ENCODE measurements around the gene SLCO4C1.

GRCh38 chr5:102243213-102243612 is 52.9 kb downstream of the SLCO4C1 start:
- no peak for TF ChIP-seq POLR2A (IDR thresholded peaks at IDR 0.05)
- TF ChIP-seq CTCF (IDR thresholded peaks at IDR 0.05): no peak
